HG02943 (cell line): ENCODE data around the gene MYZAP.

ENCODE experiments used
- ATAC-seq: cut with Tn5 transposase; IDR thresholded peaks from one replicate; pipeline ENCODE4 v1.9.1; 2021; ENCODE audit warnings: mild to moderate bottlenecking, low read depth, moderate library complexity; ENCODE audit not compliant: unreplicated experiment

MYZAP gene

GRCh38 chr15:57561041-57561711 lies 30.5 kb upstream of the MYZAP start:
- peak; percentile 76 for ATAC-seq

- no peak for ATAC-seq
Observed at GRCh38 chr15:57562196-57562769, 29.4 kb upstream of the MYZAP start.

GRCh38 chr15:57563416-57563815 lies 28.3 kb upstream of the MYZAP start:
- no peak for ATAC-seq

GRCh38 chr15:57565311-57565710 lies 26.4 kb upstream of the MYZAP start:
- ATAC-seq: no peak

GRCh38 chr15:57566834-57567233 lies 24.9 kb upstream of the MYZAP start:
- no peak for ATAC-seq

- ATAC-seq: no peak
Observed at GRCh38 chr15:57567891-57568290, 23.8 kb upstream of the MYZAP start.

GRCh38 chr15:57568299-57568698 lies 23.4 kb upstream of the MYZAP start:
- ATAC-seq: no peak

- no peak for ATAC-seq
Observed at GRCh38 chr15:57570340-57570739, 21.4 kb upstream of the MYZAP start.

GRCh38 chr15:57570994-57571393 lies 20.7 kb upstream of the MYZAP start:
- ATAC-seq: no peak

GRCh38 chr15:57571725-57572124 lies 20.0 kb upstream of the MYZAP start:
- no peak for ATAC-seq

- ATAC-seq: no peak
Observed at GRCh38 chr15:57572468-57572867, 19.2 kb upstream of the MYZAP start.

GRCh38 chr15:57573151-57573550 lies 18.6 kb upstream of the MYZAP start:
- ATAC-seq: no peak

GRCh38 chr15:57575363-57575762 lies 16.3 kb upstream of the MYZAP start:
- ATAC-seq: no peak

- no peak for ATAC-seq
Observed at GRCh38 chr15:57578288-57578900, 13.3 kb upstream of the MYZAP start.

GRCh38 chr15:57580428-57580827 lies 11.3 kb upstream of the MYZAP start:
- no peak for ATAC-seq

GRCh38 chr15:57580866-57581265 lies 10.8 kb upstream of the MYZAP start:
- ATAC-seq: no peak

GRCh38 chr15:57582090-57582489 lies 9.6 kb upstream of the MYZAP start:
- ATAC-seq: no peak

- ATAC-seq: no peak
Observed at GRCh38 chr15:57583282-57583681, 8.4 kb upstream of the MYZAP start.

GRCh38 chr15:57583720-57584119 lies 8.0 kb upstream of the MYZAP start:
- ATAC-seq: no peak

GRCh38 chr15:57586661-57587424 lies 4.9 kb upstream of the MYZAP start:
- ATAC-seq: no peak

GRCh38 chr15:57589281-57589680 lies 2.4 kb upstream of the MYZAP start:
- ATAC-seq: no peak
